GM23338 (cell line): Measurements from ENCODE around the gene INTS6. TPM values are rescaled to one million over a fixed set of nuclear protein-coding genes. Genes with fewer than 3 reads are reported as not detected.

Experiments
- ATAC-seq: fragments of 200-7000 bp; cut with Tn5 transposase; 3 replicates; pipeline ENCODE4 v1.9.1; 2020
- DNase-seq: peaks from one replicate; pipeline ENCODE4 v3.0.0-alpha.2; 2015; ENCODE audit warnings: low spot score
- H2AFZ ChIP-seq: fragments of 200-600 bp; sonication (generic); 2 replicates; pipeline ENCODE4 v1.8.0; 2016; ENCODE audit warnings: antibody characterized with exemption, mild to moderate bottlenecking, moderate library complexity
- H3F3A ChIP-seq: fragments of 200-600 bp; sonication (generic); replicated peaks from 2 replicates; pipeline ENCODE4 v1.8.0; 2017; ENCODE audit warnings: antibody characterized with exemption, mixed run types, low read depth
- H3K27ac ChIP-seq: fragments of 200-600 bp; sonication (generic); 2 replicates; pipeline ENCODE4 v1.6.1; 2016; ENCODE audit warnings: low read depth
- H3K27me3 ChIP-seq: fragments of 200-600 bp; sonication (generic); 2 replicates; pipeline ENCODE4 v1.8.0; 2016; ENCODE audit warnings: mild to moderate bottlenecking, mixed run types, moderate library complexity; ENCODE audit not compliant: insufficient read depth
- H3K36me3 ChIP-seq: fragments of 200-600 bp; sonication (generic); 2 replicates; pipeline ENCODE4 v1.8.0; 2016; ENCODE audit warnings: mild to moderate bottlenecking; ENCODE audit not compliant: insufficient read depth
- H3K4me1 ChIP-seq: fragments of 200-600 bp; sonication (generic); 2 replicates; pipeline ENCODE4 v1.8.0; 2016; ENCODE audit warnings: mild to moderate bottlenecking, moderate library complexity; ENCODE audit not compliant: insufficient read depth
- H3K4me2 ChIP-seq: fragments of 200-600 bp; sonication (generic); 2 replicates; pipeline ENCODE4 v1.7.1; 2017; ENCODE audit warnings: mixed run types
- H3K4me3 ChIP-seq: fragments of 200-600 bp; sonication (generic); 2 replicates; pipeline ENCODE4 v1.6.1; 2016; ENCODE audit warnings: mixed run types
- H3K79me2 ChIP-seq: fragments of 200-600 bp; sonication (generic); replicated peaks from 2 replicates; pipeline ENCODE4 v1.8.0; 2017; ENCODE audit warnings: mild to moderate bottlenecking; ENCODE audit not compliant: insufficient read depth
- H3K9me2 ChIP-seq: fragments of 200-600 bp; sonication (generic); 2 replicates; pipeline ENCODE4 v1.8.0; 2017; ENCODE audit not compliant: insufficient read depth
- H4K20me1 ChIP-seq: fragments of 200-600 bp; sonication (generic); replicated peaks from 2 replicates; pipeline ENCODE4 v1.8.0; 2017; ENCODE audit warnings: mild to moderate bottlenecking; ENCODE audit not compliant: insufficient read depth
- H3K27ac Mint-ChIP-seq: 2 replicates; pipeline ENCODE4 v1.8.0; 2020; ENCODE audit warnings: inconsistent platforms, mild to moderate bottlenecking, moderate library complexity, mixed read lengths
- H3K27me3 Mint-ChIP-seq: 3 replicates; pipeline ENCODE4 v1.8.0; 2022; ENCODE audit warnings: low read depth, mild to moderate bottlenecking, moderate library complexity, mixed read lengths, inconsistent platforms; ENCODE audit not compliant: insufficient read depth, poor library complexity
- H3K36me3 Mint-ChIP-seq: 3 replicates; pipeline ENCODE4 v1.8.0; 2021; ENCODE audit warnings: low read depth, mild to moderate bottlenecking, inconsistent platforms, moderate library complexity, mixed read lengths
- H3K4me1 Mint-ChIP-seq: 3 replicates; pipeline ENCODE4 v1.8.0; 2020; ENCODE audit warnings: mild to moderate bottlenecking, inconsistent platforms, mixed read lengths
- H3K4me3 Mint-ChIP-seq: 3 replicates; pipeline ENCODE4 v1.8.0; 2021; ENCODE audit warnings: moderate library complexity, mild to moderate bottlenecking, inconsistent platforms, mixed read lengths
- H3K9me3 Mint-ChIP-seq: 3 replicates; pipeline ENCODE4 v1.8.0; 2020; ENCODE audit warnings: moderate library complexity, mild to moderate bottlenecking, inconsistent platforms, mixed read lengths
- CREB1 ChIP-seq: fragments of 250-450 bp; sonication (Bioruptor Pico); IDR thresholded peaks from 2 replicates; pipeline ENCODE4 v1.5.0; 2020; ENCODE audit warnings: low read depth, mild to moderate bottlenecking, moderate library complexity
- CTCF ChIP-seq, 2 experiments: fragments of 200-600 bp in 1 of 2; sonication (generic) in 1 of 2; conservative IDR thresholded peaks; 2 replicates each; pipeline versions ENCODE4 v1.5.1 to v1.6.1; 2016 to 2017; ENCODE audit warnings: antibody characterized with exemption in 2 of 2, low read depth in 2 of 2, mild to moderate bottlenecking in 2 of 2, moderate library complexity in 1 of 2
- EZH2 ChIP-seq: fragments of 200-600 bp; sonication (generic); IDR thresholded peaks from one replicate; pipeline ENCODE4 v1.8.0; 2017; ENCODE audit warnings: antibody characterized with exemption, mild to moderate bottlenecking, low read depth; ENCODE audit not compliant: unreplicated experiment
- EZH2phosphoT487 ChIP-seq: fragments of 200-600 bp; sonication (generic); IDR thresholded peaks from one replicate; pipeline ENCODE4 v1.8.1; 2018; ENCODE audit warnings: antibody characterized with exemption; ENCODE audit not compliant: unreplicated experiment
- JUNB ChIP-seq: IDR thresholded peaks from one replicate; pipeline ENCODE4 v1.6.1; 2016; ENCODE audit warnings: antibody characterized with exemption; ENCODE audit not compliant: unreplicated experiment
- NANOG ChIP-seq: IDR thresholded peaks from 2 replicates; pipeline ENCODE4 v1.6.1; 2016; ENCODE audit warnings: antibody characterized with exemption, borderline replicate concordance
- POLR2AphosphoS5 ChIP-seq: IDR thresholded peaks from 2 replicates; pipeline ENCODE4 v1.6.1; 2016; ENCODE audit warnings: antibody characterized with exemption, low read depth
- REST ChIP-seq: IDR thresholded peaks from one replicate; pipeline ENCODE4 v1.6.1; 2018; ENCODE audit warnings: antibody characterized with exemption; ENCODE audit not compliant: unreplicated experiment
- STAT1 ChIP-seq: IDR thresholded peaks from one replicate; pipeline ENCODE4 v1.6.1; 2016; ENCODE audit warnings: antibody characterized with exemption; ENCODE audit not compliant: unreplicated experiment
- ZNF114 ChIP-seq: fragments of 250-450 bp; sonication (Bioruptor Pico); IDR thresholded peaks from 2 replicates; pipeline ENCODE4 v1.5.0; 2020; ENCODE audit warnings: mild to moderate bottlenecking, moderate library complexity
- polyA plus RNA-seq: library from polyadenylated mRNA; unstranded; fragments of >200 nt; fragmentation: Nextera tagmentation; extraction: Ambion mirVana; gene quantifications from 2 replicates; pipeline ENCODE4 v1.2.1, GENCODE V29; 2016
- total RNA-seq: library from RNA; depleted of rRNA; stranded (reverse); fragments of >200 nt; shearing (Covaris generic); gene quantifications from 2 replicates; pipeline ENCODE4 v1.2.3, GENCODE V29; 2014

Gene INTS6
- total and polyA plus RNA-seq, 2 experiments from 2014 or later: 24.8 to 38.6 TPM

GRCh38 chr13:51412431-51412830 lies 40.4 kb downstream of the INTS6 start (continued):
- no peak for TF ChIP-seq JUNB
- TF ChIP-seq CTCF (conservative IDR thresholded peaks at IDR 0.05; ENCODE audit: low read depth in 2 of 2): no peak
- TF ChIP-seq REST: no peak
- no peak for TF ChIP-seq NANOG

GRCh38 chr13:51405176-51405575 lies 47.7 kb downstream of the INTS6 start:
- Mint-ChIP-seq H3K4me3 (no peak overlapping the region), H3K9me3 (no peaks in the 10 kb centered on the region), H3K36me3 (peaks cover 24% of the 10 kb centered on the region), H3K27me3 (peaks cover 3% of the 10 kb centered on the region), H3K4me1 (peaks cover 8% of the 10 kb centered on the region; the same call in 1 of the 3 replicates), H3K27ac (peak overlapping the region; percentile 10; the same call in 1 of the 2 replicates)
- H4K20me1 ChIP-seq: 0 out of 2 replicates have a peak, but pooled peaks cover 14% of the 10 kb centered on the region
- ATAC-seq (no peak), DNase-seq (no peak)
- H3K4me3 ChIP-seq: no peak overlapping the region
- H3K79me2 ChIP-seq: peaks cover 95% of the 10 kb centered on the region
- H2AFZ ChIP-seq: no peak overlapping the region
- H3F3A ChIP-seq: no peaks in the 10 kb centered on the region
- H3K9me2 ChIP-seq: 0 out of 2 replicates have a peak, but pooled peaks cover 6% of the 10 kb centered on the region
- peak overlapping the region; percentile 5; the same call in 1 of the 2 replicates for H3K27ac ChIP-seq
- H3K4me1 ChIP-seq: no peaks in the 10 kb centered on the region
- H3K36me3 ChIP-seq: no peaks in the 10 kb centered on the region
- no peaks in the 10 kb centered on the region for H3K27me3 ChIP-seq
- H3K4me2 ChIP-seq: no peak overlapping the region
- TF ChIP-seq JUNB (no peak), ZNF114 (CRISPR knock-in tag) (no peak), REST (no peak), CTCF (conservative IDR thresholded peaks at IDR 0.05; ENCODE audit: low read depth in 2 of 2) (no peak), EZH2phosphoT487 (no peak), STAT1 (no peak), EZH2 (no peak), NANOG (no peak), POLR2AphosphoS5 (no peak), CREB1 (CRISPR knock-in tag) (no peak)
